HL-60/S4 (cell line): Measurements from ENCODE around the gene PDE10A.
"Not testable (repeated sequence)": the region's sequence is repeated elsewhere in the genome, so short reads cannot be mapped to it uniquely, and the experiment has no call there.

Experiments used
- in situ Hi-C: fragments of 300-500 bp; cut with MboI; formaldehyde crosslinking; loops from 2 replicates; pipeline ENCODE4 v1.14.3; 2022; ENCODE audit warnings: low sequenced_read_pairs

The PDE10A gene

DNA sequence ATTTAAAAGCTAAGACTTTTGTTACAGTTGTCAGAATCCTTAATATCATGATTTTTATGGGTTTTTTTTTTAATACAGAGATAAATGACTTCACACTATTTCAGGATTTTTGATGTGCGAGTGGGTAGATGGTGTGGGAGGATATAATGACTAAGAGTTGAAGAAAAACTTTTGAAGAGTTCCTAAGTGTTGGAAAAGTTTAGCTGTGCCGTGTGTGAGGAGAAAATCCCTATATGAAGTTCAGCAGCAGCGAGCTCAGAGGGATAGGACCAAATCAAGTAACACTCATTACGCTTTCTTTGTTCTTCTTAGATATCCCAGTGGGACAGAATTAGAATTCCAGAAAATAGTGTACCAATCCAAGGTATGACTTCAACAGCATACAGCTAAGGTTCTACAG lies 34.1 kb downstream of the PDE10A start:
- in situ Hi-C loops = no loop called here

DNA sequence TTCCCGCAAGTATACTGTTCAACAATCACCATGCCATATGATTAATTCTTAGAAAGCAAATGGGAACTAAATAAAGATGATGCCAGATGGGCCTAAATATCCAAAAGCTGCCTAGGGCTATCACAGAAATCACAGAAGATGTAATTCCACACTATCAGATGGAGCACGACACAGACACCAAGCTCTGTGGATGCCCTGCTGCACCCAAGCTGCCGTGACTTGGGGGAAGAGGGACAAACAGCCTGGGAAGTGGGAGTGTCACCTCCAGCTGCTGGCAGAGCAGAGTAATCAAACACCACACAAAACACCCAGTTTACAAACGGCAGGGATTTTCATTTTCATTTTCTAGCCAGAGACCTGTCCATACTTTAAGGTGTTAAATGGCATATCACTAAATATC lies 35.7 kb downstream of the PDE10A start:
- in situ Hi-C loops = no loop called here

DNA sequence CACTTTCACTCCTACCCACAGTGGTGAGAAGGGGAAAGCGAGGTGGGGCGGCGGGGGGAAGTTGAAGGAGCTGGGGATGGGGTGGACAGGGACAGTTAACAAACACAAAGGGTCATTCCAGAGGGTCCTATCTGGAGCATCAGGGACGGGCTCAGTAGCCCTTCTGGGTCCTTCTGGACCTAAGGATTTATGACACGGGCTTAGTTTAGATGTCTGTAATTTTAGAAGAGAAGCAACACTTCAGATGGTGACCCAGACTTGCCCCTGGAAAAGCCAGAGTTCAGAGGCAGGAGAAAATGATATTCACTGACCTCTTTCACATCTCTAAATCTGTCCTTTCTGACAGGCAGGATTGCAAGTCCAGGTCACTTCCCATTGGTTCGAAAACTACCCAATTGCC lies 36.3 kb downstream of the PDE10A start:
- in situ Hi-C loops = no loop called here

DNA sequence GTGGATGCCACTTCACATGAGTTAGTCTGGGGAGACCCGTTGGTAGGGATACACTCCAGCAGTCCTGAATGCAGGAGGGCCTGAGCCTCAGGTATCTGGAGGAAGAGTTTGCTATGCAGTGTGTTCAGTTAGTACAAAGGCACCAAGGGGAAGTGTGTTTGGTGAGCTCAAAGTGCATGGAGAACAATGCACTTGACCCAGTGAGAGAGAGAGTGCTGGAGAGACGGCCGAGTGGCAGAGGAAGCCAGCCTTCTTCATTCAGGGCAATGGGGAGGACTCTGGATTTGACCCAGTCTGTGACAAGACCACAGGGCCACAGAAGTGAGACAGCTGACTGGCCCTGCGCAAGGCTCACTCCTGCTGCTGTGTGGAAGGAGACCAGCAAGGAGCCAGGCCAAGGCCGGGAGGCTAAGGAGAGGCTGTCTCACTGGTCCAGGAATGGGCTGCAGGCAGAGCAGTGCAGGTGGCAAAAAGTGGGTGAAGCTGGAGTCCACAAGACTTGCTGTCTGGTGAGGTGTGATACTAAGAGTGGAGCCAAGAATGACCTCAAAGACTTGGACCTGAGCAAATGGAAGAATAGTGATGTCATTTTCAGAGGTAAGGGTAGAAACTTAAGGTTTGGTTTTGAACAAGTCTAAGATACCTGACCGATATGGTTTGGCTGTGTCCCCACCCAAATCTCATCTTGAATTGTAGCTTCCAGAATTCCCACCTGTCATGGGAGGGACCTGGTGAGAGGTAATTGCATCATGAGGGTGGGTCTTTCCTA lies 38.0 kb downstream of the PDE10A start:
- in situ Hi-C loops = no loop called here

DNA sequence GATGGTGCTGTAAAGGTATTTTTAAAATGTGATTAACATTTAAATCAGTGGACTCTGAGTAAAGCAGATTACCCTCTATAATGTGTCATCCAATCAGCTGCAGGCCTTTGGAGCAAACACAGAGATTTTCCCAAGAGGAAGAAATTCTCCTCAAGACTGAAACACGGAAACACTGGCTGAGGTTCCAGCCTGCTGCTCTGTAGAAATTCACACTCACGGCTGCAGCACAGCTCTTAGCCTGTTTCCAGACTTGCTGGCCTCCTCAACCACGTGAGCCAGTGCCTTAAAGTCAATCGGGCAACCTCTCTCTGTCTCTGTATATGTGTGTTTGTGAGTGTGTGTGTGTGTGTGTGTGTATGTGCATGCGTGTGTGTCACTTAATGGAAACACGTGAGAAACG lies 41.1 kb downstream of the PDE10A start:
- in situ Hi-C loops = no loop called here

DNA sequence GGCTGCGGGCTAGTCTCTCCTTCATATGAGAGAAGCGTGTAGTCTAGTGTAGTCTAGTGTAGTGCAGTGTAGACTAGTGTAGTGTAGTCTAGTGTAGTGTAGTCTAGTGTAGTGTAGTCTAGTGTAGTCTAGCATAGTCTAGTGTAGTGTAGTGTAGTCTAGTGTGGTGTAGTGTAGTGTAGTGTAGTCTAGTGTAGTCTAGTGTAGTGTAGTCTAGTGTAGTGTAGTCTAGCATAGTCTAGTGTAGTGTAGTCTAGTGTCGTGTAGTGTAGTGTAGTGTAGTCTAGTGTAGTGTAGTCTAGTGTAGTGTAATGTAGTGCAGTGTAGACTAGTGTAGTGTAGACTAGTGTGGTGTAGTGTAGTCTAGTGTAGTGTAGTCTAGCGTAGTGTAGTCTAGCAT lies 44.1 kb downstream of the PDE10A start:
- in situ Hi-C loops = not testable (repeated sequence)

DNA sequence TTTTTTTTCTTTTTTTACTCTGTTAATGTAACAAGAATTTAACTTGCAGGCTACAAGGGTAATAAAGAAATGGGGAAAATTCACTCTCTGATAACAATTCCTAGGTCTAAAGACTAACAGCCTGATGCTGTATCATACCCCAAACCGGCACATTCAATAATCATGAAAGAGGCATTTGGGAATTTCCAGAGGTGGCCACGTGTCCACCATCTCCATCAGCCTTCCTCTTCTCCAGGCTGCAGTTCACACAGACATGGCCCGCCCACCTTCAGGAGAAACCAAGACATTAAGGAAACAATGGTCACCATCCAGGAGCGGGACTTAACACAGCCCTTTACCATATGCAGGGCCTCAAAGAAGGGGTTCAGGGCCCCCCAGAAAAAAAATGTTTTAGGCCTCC lies 44.8 kb downstream of the PDE10A start:
- in situ Hi-C loops = no loop called here

DNA sequence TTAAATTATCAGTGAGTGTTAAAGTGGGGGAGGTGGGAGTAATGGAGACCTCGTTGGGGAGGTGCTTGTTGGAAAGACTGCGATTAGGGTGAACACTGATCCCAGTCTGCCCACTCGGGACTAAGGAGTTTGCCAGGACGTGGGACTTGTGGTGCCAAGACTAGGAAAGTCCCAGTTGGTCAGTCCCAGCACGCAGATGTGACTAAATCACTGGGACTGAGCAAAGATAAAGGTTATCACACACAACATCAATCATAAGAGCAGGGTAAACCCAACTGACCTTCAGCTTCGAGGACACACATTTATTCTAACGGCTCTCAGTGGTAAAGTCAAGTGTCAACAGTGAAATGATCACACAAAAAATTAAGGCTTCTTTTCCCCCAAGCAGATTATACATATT lies 45.5 kb downstream of the PDE10A start:
- in situ Hi-C loops = no loop called here

DNA sequence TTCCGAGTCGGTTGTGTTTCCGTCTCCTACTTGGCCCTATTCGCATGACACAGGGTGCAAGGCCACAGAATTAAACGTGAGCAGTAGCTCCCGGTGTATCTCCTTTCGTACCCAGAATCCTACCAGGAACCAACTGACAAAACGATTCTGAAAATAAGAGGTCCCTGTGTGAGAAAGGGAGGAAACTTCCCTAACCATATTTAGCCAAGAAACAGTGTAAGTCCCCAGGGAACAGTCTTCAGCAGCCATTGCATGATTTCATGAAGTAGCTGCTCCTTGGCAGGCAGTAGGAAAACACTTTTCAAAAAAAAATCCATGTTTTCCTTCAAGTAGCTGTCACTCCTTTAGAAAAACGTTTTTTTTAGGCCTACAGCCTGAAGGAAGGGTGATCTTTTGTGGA lies 46.9 kb downstream of the PDE10A start:
- in situ Hi-C loops = no loop called here

DNA sequence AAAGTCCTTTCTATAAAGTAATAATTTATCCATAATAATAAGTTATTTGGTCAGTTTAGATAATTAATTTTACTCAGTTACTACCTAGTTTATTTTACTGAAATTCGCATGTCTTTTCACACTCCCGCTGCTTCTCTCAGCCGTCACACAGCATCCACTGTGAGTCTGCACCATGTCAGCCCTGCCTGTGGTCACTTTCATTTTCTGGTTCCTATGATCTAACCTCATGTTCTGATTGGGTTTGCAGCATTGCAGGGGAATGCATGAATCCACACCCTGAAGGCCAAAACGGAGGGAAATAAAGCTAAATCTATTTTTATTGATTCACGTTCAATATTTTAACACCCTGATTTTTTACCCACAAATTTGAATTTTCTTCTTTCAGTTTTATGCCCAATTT lies 47.4 kb downstream of the PDE10A start:
- in situ Hi-C loops = no loop called here

DNA sequence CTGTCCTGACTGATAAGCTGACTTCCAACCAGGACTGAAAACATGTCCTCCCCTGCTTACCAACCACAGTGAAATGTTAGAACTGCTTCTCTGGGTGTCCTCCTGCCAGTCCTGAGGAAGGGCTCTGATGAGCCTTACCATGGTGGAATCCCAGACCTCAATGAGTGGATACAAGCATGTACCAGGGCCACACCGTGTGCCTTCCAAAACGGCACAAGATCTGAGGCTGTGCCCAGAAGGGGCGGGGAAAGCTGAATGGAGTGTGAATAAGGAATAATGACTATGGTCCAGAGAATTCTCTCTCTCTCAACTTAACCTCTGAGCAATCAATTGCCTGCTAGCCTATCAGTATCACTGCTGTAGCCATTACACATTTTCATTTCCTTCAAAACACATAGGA lies 51.7 kb downstream of the PDE10A start:
- in situ Hi-C loops = no loop called here

DNA sequence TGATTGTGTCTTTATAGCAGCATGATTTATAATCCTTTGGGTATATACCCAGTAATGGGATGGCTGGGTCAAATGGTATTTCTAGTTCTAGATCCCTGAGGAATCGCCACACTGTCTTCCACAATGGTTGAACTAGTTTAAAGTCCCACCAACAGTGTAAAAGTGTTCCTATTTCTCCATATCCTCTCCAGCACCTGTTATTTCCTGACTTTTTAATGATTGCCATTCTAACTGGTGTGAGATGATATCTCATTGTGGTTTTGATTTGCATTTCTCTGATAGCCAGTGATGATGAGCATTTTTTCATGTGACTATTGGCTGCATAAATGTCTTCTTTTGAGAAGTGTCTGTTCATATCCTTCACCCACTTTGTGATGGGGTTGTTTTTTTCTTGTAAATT lies 54.5 kb downstream of the PDE10A start:
- in situ Hi-C loops = not testable (repeated sequence)

DNA sequence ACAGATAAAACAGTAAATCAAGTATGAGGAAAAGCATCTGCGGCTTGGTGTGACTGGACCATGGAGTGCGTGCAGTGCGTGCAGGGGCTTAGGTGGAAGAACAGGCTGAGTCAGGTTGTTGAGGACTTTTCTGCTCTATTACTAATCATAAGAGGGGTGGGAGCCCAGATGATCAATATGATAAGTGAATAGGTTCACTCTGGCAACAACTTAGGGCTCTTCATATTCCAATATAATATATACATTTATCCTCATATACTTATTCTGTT lies 56.4 kb downstream of the PDE10A start:
- in situ Hi-C loops = no loop called here

DNA sequence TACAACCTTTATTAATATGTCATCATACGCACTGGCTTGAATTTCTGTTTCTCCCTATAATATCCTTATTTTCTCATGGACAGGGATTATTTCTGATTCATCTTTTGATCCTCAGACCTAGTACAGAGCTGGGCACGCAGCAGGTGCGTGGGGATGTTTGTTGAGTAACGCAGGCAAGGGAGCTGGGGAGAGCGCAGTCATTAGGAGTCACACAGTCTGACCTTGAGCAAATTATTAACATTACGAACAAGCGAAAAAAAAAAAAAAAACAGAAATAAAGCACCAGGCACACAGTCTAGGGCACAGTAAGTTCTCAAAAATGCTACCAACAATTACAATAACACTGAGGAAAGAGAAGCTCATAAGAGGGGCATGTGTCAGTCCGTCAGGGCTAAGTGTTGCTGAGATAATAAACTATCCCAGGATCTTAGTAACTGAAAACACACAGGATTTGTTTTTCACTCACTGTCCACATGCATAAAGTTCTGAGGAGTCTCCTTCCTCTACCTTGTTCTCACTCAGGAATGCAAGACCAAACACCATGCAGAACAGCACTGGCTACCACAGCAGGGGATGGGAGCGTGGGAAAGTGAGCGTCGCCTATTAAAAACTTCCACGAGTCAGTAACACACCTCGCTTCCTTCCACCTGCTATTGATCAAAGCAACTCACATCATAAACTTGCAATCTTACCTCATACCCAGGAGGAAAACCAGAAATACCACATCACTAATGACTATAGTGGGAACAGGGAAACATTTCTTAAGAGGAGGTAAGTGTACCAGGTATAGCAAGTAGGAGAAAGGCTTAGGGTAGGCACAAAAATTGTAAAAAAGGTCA lies 56.9 kb downstream of the PDE10A start:
- in situ Hi-C loops = no loop called here

DNA sequence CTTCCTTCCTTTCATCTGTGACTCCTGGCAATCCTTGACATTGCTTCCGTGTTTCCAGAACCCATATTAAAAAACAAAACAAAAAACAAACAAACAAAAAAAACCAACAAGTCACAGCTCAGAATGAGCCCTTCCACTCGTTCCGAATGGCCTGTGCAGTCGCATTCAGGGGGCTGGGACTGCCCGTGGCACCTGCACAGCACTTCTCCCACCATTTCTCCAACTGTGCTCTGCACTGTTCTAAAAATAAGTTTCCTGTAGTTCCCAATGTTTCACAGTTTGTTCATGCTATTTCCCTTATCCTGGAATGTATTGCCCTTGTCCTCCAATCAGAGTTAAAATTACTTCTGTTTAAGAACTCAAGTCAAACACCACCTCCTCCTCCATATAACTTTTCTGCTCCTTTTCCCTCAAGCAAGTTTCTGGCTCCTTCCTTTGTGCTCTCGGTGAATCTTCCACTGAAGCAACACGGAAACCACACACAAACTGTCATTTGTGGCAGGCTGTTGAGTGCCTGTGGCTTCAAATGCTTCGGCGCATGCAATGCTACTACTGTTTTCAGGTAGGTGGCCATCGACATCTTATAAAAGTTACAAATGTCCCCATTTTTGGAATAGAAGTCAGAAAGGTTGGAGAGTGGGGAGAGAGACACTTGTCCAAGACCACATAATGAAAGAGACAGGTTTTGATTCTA lies 57.7 kb downstream of the PDE10A start:
- in situ Hi-C loops = no loop called here

DNA sequence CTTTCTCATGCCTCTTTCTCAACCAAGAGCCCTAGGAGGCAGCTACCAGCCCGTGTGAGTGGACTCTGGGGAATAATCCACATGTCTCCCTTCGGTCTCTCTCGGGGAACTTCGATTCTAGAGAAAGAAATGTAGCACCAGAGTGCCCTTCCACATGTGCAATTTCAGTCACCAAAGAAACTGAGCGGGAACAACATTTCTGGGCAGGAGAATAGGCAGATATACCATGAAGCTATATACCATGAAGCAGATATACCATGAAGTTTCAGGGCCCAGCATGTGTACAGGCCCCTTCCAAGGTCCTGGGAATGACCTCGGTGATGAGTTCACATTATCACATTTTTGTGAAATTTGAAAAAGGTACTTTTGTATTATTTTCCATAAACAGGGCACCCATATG lies 60.8 kb downstream of the PDE10A start:
- in situ Hi-C loops = no loop called here

DNA sequence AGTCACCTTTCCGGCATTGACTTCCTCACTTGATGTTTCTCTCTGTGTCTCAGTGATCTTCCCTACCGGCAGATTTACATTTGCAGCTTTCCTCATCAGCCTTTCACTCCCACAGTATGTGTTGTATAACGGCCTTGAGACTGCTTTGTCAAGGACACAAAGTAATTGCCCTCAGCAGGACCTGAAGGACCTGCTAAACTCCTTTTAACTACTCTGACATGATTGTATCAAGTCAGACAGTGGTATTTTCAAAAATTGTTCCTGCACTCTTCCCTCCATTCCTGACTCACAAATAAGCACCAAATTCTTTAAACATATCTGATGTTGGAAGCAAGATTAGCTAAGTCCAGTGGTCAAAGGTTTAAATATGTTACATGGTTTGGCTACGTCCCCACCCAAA lies 62.4 kb downstream of the PDE10A start:
- in situ Hi-C loops = no loop called here

DNA sequence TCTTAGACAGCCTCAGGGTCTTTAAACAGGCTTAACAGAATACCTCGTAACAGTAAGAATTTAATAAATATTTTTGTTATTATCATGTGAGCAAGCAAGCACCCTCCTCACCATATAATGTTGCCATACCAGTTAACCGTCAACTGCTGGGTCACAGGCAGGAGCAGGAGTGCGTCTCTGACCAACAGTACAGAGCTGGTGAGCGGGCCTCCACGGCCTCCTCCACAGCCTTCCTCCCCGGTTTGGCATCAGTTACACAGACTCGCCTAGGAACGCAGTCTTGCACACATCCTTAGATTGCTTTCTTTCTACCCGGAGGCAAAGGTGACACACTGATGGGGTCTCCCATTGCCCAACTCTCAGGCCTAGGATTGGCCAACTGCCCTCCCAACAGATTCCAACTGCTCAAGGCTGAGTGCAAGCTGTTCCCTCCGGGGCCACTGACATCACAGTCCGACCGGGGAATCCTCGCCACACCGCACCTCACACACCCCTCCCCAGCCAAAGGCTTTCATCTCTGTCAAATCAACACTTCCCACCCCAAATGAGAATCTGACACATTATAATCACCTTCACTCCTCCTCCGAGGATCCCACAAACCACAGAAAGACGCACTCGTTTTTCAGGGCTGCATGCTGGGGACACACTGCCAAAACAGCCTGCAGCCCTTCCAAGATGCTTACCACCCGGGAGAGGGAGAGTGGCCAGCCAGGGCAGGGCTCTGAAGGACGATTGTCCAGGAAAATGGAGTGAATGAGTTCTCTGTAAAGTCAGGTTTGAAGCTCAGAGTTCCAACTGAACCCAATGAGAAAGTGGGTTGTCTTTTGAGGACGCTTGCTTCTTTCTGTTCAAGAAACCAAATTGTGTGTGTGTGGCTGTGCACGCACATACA lies 63.2 kb downstream of the PDE10A start:
- in situ Hi-C loops = no loop called here

DNA sequence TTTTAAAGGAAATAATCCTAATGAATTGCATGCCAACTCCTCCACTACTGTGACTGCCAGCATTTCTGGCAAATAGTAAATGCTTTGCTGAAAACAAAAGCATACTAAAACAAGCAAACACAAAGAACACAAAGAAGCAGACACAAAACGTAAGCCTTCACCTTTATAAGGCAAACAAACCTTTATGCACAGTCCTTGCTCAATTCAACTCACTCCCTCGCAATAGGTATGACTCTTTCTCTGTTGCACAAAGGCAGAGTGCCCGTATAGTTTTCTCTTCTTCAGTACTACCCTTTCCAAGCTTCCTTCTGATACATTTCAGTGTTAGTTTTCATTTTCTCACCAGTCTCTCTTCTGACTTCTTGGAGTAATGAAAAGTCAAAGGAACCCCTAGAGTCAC lies 63.9 kb downstream of the PDE10A start:
- in situ Hi-C loops = no loop called here

DNA sequence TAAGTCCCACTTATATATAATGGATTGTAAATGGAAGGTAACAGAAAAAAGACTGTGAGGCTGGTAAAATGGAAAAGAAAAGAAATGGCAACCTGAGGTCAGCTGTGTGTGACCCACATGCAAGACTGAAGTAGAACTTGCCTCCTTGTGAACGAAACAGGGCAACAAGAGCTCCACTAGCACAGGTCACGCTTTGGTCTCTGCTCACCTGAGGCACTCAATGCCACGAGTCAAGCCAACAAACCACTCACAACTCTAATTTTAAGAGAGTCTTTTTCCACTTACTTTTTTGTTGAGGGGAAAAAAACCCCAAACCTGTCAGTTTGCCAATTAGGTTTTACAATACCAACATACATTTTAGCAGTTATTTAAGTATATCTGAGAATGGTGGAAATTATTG lies 65.2 kb downstream of the PDE10A start:
- in situ Hi-C loops = no loop called here
